NCI-H526 (cell line): ENCODE data around the gene SAA1.
A peak's percentile ranks its signal among the peaks of the same experiment; 100 is the strongest.
"Not testable (repeated sequence)": the region's sequence is repeated elsewhere in the genome, so short reads cannot be mapped to it uniquely, and the experiment has no call there.

Source experiments
- DNase-seq, 2 experiments: peaks; one replicate each; lab custom pipeline; 2025; lab: John Stamatoyannopoulos, UW

The SAA1 gene

GRCh38 chr11:18265949-18266348 is at the start of gene SAA1:
Gene SAA1 (plus strand): TSS chr11:18266264. CDS start chr11:18266888, 624 bp downstream.
- DNase-seq: no peak

DNA sequence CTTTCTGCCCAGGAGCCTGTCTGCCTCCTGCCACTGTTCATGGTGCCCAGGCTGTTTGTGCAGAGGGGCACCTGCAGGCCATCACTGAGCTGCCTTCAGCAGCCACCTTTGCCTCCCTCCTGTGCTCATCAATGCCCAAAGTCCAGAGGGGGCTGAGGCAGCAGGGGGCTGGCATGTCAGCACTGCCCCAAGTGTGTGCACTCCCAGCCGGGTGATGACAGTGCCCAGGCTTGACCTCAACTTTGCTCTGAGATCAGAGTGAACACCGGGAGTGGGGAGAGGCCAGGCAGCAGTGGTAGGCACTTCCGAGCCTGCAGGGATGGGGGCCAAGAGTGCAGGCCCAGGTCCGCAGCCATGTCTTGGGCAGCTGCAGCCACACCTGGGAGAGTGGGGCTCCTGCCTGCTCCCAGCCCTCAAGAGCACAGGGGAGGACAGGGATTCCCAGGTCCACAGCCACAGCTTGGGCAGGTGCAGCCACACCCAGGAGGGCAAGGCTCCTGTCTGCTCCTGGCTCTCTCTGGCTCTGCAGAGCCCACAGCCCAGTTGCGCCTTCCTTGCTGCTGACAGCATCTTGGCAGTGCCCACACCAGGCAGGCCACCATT is 44.7 kb upstream of the SAA1 start:
- no peak for DNase-seq

- no peak for DNase-seq
These were observed 43.1 kb upstream of the SAA1 start for GRCh38 chr11:18222814-18223421.

DNA sequence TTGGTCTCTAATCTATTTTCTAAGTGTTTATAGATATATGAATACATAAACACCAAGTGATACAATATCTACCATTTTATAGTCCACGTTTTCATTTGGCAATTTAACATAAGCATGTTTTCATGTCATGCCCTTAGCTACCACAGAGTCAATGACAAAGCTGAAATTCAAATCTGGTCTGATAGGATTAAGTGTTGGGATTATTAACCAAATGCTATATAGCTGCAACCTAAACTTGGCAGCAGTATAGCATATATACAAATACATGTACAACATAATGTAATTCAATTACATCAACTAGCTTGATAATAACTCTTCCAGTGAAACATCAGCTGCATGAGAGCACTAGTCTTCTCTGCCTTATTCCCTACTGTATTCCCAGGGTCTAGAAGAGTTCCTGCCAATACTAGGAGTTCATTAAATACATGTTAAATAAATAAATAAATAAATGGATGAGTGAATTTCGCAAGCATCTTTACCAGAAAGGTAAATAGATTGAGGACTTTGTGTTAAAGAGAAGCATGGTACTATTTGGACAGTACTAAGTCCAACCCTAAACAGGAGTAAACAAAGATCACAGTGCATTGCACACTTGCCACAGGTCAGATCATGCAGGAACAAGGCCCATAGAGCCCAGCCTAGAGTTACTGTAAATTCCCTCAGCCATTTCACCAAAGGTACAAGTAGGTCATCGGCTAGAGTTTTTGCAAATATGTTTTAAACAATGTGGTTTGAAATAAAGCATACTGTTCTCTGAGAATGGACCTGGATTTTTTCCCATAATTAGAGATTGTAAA is 42.3 kb upstream of the SAA1 start:
- no peak for DNase-seq

GRCh38 chr11:18225913-18226312 is 40.2 kb upstream of the SAA1 start:
- peak in 1 of 2 experiments; percentile 36 for DNase-seq

- no peak for DNase-seq
These were observed 36.6 kb upstream of the SAA1 start for GRCh38 chr11:18229501-18229900.

DNA sequence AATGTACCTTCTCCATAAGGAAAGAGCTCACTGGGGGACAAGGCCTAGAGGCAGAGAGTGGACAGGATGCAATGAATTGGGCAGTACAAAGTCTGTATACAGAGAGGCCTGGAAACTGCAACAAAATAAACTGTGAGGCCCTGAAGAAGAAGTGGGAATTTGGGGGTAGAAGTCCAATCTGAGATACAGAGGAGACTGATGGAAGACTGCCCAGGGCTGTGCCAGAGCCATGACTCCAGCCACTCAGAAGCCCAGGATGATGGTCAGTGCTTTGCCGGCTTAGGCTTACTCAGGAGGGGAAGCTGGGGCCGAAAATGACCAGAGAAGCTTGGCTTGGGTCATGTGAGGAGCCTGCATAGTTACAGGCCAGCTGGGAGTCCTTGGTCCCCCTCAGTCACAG is 35.2 kb upstream of the SAA1 start:
- no peak for DNase-seq

DNA sequence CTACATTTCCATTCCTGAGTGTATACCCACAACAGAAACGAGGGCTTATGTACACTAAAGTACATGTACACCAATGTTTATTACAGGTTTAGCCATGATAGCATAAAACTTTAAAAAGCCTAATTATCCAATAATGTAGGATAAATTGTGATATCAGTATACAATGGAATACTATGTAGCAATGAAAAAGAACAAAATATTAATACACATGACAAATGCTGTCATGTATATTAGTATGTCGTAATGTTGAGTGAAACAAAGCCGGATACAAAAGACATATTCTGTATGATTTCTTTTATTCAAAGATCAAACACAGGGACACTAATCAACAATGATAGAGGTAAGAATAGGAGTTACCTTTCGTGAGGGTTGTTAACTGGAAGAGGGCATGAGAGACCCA is 32.2 kb upstream of the SAA1 start:
- DNase-seq: no peak

DNA sequence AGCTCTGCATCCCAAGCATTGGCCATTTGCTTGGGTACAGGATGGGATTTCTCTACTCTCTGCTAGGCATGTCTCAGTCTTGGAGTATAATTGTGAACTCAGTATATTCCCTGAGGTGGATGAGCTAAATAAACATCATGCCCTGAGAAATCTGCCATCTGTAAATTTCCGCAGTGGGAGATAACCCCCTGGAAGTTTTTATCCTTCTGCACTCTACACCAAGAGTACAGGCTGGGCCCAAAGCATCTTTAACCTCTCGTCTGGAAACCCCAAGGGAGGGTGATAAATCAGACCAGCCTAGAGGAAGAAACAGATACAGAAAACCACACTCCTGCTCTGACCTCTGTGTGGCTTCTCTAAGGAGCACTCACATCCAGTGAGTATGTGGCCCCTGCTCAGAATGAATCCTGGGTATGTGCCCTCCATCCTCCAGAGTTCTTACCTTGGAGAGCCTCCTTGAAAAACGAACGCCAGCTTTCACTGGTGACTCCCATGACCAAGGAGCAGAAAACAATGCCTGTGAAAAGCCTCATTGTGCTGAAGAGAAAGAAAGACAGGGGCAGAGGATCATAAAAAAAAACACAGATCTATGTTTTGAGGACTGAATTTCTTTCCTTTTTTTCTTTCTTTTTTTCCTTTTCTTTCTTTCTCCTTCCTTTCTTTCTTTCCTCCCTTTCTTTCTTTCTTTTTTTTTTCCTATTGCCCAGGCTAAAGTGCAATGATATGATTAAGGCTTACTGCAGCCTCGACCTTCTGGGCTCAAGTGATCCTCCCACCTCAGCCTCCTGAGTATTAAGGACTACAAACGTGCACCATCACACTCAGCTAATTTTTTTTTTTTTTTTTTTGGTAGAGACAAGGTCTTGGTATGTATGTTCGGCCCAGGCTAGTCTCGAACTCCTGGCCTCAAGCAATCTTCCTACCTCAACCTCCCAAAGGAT is 30.4 kb upstream of the SAA1 start:
- DNase-seq: no peak

GRCh38 chr11:18236664-18237356 is 29.3 kb upstream of the SAA1 start, which contains the start of gene SAA4:
Gene SAA4 (minus strand): TSS chr11:18236802. CDS start chr11:18235926, 876 bp downstream.
- DNase-seq: no peak

DNA sequence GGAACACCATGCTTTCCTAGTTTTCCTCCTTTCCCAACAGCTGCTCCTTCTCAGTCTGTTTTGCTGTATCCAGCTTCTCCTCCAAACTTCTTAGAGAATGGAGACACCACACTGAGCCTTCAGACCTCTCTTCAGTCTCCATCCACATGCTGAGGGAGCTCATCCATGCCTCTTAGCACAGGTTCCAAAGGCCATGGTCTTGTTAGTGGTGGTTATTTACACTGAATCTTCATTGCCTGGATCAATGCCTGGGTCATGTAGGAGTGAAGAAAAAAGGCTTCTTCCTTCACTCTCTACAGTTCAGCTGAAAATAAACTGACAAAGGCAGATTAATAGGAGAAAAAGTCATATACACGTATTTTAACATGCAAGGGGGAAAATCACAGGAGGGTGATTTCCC is 26.4 kb upstream of the SAA1 start:
- no peak for DNase-seq

GRCh38 chr11:18243783-18244362 is 22.2 kb upstream of the SAA1 start:
- DNase-seq: peak in 1 of 2 experiments; percentile 79

DNA sequence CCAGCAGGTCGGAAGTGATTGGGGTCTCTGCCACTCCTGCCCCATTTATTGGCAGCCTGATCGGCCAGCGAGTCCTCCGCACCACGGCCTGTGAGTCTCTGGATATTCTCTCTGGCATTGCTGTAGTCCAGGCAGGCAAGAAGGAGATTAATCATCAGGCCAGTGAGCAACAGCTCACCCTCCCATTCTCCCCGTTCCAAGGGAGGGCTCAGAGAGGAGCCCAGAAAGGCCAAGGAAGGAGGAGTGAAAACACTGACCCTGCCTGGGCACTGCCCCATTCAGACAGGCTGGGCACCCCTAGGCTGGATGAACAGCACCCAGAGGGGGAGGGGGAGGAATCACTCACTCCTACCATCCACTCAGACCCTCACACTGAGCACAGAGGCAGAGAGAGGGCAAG is 20.7 kb upstream of the SAA1 start:
- DNase-seq: no peak

DNA sequence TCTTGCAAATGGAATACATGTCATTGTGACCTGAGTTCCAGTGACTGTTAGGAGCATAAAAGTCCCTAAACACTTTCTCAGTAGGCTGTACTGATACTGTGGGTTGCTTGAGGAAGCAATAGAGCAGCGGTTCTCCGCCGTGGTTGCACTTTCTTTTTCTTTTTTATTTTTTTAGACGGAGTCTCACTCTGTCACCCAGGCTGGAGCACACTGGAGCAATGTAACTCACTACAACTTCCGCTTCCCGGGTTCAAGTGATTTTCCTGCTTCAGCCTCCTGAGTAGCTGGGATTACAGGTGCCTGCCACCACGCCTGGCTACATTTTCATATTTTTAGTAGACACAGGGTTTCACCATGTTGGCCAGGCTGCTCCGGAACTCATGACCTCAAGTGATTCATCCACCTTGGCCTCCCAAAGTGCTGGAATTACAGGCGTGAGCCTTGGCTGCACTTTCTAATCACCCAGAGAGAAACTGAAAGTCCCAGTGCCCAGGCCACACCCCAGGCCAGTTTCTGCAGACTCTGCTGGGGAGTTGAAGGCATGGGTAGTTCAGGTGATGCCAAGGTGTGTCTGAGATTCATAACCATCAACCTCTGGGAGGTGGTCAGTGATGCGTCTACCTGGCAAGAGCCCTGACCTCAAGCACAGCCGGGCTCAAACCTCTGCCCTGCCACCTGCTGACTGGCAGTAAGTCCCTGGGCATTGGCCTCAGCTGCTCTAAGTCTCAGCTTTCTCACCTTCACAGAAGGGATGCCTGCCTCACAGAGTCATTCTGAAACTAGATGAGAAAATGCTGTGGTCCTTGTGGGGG is 19.5 kb upstream of the SAA1 start:
- not testable (repeated sequence) for DNase-seq

DNA sequence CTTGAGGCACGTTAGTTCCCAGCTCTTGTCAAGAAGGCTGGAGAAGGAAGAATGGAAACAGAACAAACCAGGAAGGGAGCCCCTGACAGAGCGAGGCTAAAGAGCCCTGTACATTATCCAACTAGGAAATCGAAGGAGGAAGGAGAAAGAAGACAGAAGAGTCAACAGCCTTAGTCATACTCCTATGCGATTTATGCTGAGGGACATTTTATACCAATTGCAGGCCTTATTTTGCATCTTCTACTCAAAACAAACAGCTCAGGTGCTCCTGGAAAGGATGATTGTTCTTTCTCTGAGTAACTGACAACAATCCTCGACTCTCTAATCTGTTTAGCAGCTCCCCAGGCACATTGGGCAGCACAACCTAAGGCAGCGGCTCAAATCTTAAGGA is 18.9 kb upstream of the SAA1 start:
- DNase-seq: not testable (repeated sequence)

DNA sequence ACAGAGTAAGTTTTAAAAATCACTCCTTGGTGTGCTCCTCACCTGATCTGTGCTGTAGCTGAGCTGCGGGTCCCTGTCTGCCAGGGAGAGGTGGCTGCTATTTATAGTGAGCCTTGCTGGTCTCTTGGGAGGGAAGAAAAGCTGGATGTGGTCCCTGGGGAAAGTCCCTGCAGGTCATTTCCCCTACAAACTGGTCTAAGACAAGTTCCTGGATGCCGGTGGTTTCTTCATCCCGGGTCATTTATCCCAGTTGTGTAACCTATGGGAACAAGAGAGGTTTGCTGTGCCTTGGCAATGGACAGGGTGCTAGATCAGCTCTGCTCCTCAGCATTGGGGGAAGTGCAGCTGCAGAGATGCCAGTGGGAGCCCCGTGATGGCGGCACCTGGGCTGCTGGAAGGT is 17.5 kb upstream of the SAA1 start, which contains the start of gene SAA2:
Gene SAA2, minus strand, starts transcription at position 108 of the 400 bp plus-strand sequence. CDS start 657 bp downstream, outside the sequence.
- DNase-seq: no peak

DNA sequence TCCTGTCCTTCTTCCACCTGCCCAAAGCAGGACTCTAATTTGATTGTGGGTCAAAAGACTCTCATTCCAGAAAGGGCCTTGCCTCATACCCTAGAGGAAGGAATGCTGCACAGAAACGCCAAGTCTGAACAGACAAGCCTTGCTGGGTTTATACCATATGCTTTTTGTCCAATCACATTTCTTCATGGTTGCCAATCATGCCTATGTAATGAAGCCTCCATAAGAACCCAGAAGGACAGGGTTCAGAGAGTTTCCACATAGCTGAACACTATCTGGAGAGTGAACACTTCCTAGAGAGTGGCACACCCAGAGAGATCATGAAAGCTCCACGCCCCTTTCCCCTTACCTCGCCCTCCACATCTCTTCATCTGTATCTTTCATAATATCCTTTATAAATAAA is 12.8 kb upstream of the SAA1 start:
- no peak for DNase-seq

GRCh38 chr11:18253778-18254338 is 12.2 kb upstream of the SAA1 start:
- no peak for DNase-seq

DNA sequence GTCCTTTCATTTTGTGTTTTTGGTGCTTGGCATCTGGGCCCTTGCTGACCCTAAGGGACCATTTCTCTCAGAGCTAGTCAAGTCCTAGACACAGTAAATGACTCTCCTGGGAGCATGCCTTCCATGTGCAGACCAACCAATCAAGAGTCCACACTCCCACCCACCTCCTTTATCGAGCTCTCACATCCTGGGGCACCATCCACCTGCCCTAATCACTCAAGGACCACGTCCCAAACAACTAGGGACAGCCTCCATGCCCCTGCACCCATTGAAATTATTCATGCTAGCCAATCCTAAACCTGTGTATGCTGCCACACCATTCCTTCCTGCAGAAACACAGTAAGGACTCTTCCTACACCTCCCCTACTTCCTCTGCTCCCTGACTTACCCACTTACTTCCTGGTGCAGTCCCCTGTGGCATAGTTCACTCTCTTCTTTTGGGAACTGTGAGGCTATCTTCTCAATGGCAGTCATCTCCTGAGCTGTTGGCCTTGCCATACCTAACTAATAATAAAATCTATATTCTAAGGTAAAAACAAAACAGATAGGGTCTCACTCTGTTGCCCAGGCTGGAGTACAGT is 11.2 kb upstream of the SAA1 start:
- no peak for DNase-seq
